Neural progenitor cell (in vitro differentiated cells): ENCODE data around the gene TSHZ2. TPM values are rescaled to one million over a fixed set of nuclear protein-coding genes. Genes with fewer than 3 reads are reported as not detected.

Experiments
- DNase-seq: peaks from one replicate; pipeline ENCODE4 v3.0.0-alpha.2; 2016; ENCODE audit warnings: low spot score
- H2AFZ ChIP-seq: fragments of 200-600 bp; sonication (generic); replicated peaks from 2 replicates; pipeline ENCODE4 v1.6.1; 2016; ENCODE audit warnings: antibody characterized with exemption
- H3F3A ChIP-seq: fragments of 200-600 bp; sonication (generic); 2 replicates; pipeline ENCODE4 v1.6.1; 2016; ENCODE audit warnings: antibody characterized with exemption, low read depth
- H3K27ac ChIP-seq: fragments of 200-600 bp; sonication (generic); 2 replicates; pipeline ENCODE4 v1.5.1; 2016; ENCODE audit warnings: mild to moderate bottlenecking
- H3K27me3 ChIP-seq: fragments of 200-600 bp; sonication (generic); 2 replicates; pipeline ENCODE4 v1.6.1; 2016; ENCODE audit warnings: mild to moderate bottlenecking, moderate library complexity
- H3K36me3 ChIP-seq: fragments of 200-600 bp; sonication (generic); 2 replicates; pipeline ENCODE4 v1.5.1; 2016
- H3K4me1 ChIP-seq: fragments of 200-600 bp; sonication (generic); 2 replicates; pipeline ENCODE4 v1.6.1; 2016; ENCODE audit warnings: mixed run types
- H3K4me2 ChIP-seq: fragments of 200-600 bp; sonication (generic); 2 replicates; pipeline ENCODE4 v1.6.1; 2016
- H3K4me3 ChIP-seq: fragments of 200-600 bp; sonication (generic); 2 replicates; pipeline ENCODE4 v1.5.1; 2016
- H3K79me2 ChIP-seq: fragments of 200-600 bp; sonication (generic); 2 replicates; pipeline ENCODE4 v1.6.1; 2016; ENCODE audit warnings: low read depth
- H3K9ac ChIP-seq: fragments of 200-600 bp; sonication (generic); 2 replicates; pipeline ENCODE4 v1.6.1; 2016
- H3K9me3 ChIP-seq: fragments of 200-600 bp; sonication (generic); 2 replicates; pipeline ENCODE4 v1.5.1; 2016; ENCODE audit warnings: low read depth
- H4K20me1 ChIP-seq: fragments of 200-600 bp; sonication (generic); 2 replicates; pipeline ENCODE4 v1.6.1; 2016; ENCODE audit warnings: low read depth
- H3K27ac Mint-ChIP-seq: 3 replicates; pipeline ENCODE4 v1.8.0; 2021; ENCODE audit warnings: mixed read lengths
- H3K27me3 Mint-ChIP-seq: 2 replicates; pipeline ENCODE4 v1.8.0; 2022; ENCODE audit warnings: low read depth, mild to moderate bottlenecking, inconsistent platforms, moderate library complexity, mixed read lengths; ENCODE audit not compliant: insufficient read depth
- H3K36me3 Mint-ChIP-seq: 3 replicates; pipeline ENCODE4 v1.8.0; 2021; ENCODE audit warnings: mixed read lengths
- H3K4me1 Mint-ChIP-seq: 3 replicates; pipeline ENCODE4 v1.8.0; 2021; ENCODE audit warnings: mixed read lengths
- H3K4me3 Mint-ChIP-seq: 3 replicates; pipeline ENCODE4 v1.8.0; 2021; ENCODE audit warnings: mild to moderate bottlenecking, moderate library complexity, mixed read lengths
- H3K9me3 Mint-ChIP-seq: 3 replicates; pipeline ENCODE4 v1.8.0; 2020; ENCODE audit warnings: mixed read lengths
- CTCF ChIP-seq: fragments of 200-600 bp; sonication (generic); IDR thresholded peaks from 2 replicates; pipeline ENCODE4 v1.5.1; 2017; ENCODE audit warnings: antibody characterized with exemption, mild to moderate bottlenecking
- EZH2 ChIP-seq: fragments of 200-600 bp; sonication (generic); IDR thresholded peaks from 2 replicates; pipeline ENCODE4 v1.6.1; 2017; ENCODE audit warnings: antibody characterized with exemption, mild to moderate bottlenecking, moderate library complexity
- EZH2phosphoT487 ChIP-seq: fragments of 200-600 bp; sonication (generic); IDR thresholded peaks from 2 replicates; pipeline ENCODE4 v1.6.1; 2017; ENCODE audit warnings: antibody characterized with exemption
- total RNA-seq: library from RNA; depleted of rRNA; stranded (reverse); fragments of >200 nt; gene quantifications from 2 replicates; pipeline ENCODE4 v1.2.3, GENCODE V29; 2015; ENCODE audit warnings: low replicate concordance

The TSHZ2 gene
- total RNA-seq, 1 donor from 2014 or later: 1.8 TPM

- H3K9ac ChIP-seq: no peak overlapping the region
- no peaks in the 10 kb centered on the region for H3K36me3 Mint-ChIP-seq
- no peak overlapping the region for H3K4me3 Mint-ChIP-seq
These were observed 272.6 kb downstream of the TSHZ2 start for GRCh38 chr20:53244711-53245110.

GRCh38 chr20:53245574-53245973 is 273.4 kb downstream of the TSHZ2 start:
- TF ChIP-seq EZH2phosphoT487 (no peak), CTCF (no peak), EZH2 (no peak)
- no peaks in the 10 kb centered on the region for H3K36me3 ChIP-seq
- Mint-ChIP-seq H3K27ac (peak overlapping the region; percentile 29), H3K27me3 (peaks cover 10% of the 10 kb centered on the region), H3K4me3 (no peak overlapping the region), H3K4me1 (peaks cover 18% of the 10 kb centered on the region), H3K36me3 (no peaks in the 10 kb centered on the region), H3K9me3 (no peaks in the 10 kb centered on the region)
- H3K4me1 ChIP-seq: peaks cover 23% of the 10 kb centered on the region
- H3K4me2 ChIP-seq: no peak overlapping the region
- no peaks in the 10 kb centered on the region for H3K27me3 ChIP-seq
- H3K9ac ChIP-seq: no peak overlapping the region
- DNase-seq: no peak
- no peaks in the 10 kb centered on the region for H3K9me3 ChIP-seq
- no peak overlapping the region for H3K4me3 ChIP-seq
- H3K79me2 ChIP-seq: no peaks in the 10 kb centered on the region
- no peaks in the 10 kb centered on the region for H4K20me1 ChIP-seq
- peaks cover 16% of the 10 kb centered on the region for H3F3A ChIP-seq
- no peak overlapping the region for H2AFZ ChIP-seq
- H3K27ac ChIP-seq: no peak overlapping the region

More at GRCh38 chr20:53244711-53245110, 272.6 kb downstream of the TSHZ2 start:
- Histone ChIP-seq H3K4me2 (no peak overlapping the region), H3F3A (peaks cover 7% of the 10 kb centered on the region), H4K20me1 (no peaks in the 10 kb centered on the region), H3K27ac (no peak overlapping the region), H3K4me3 (no peak overlapping the region), H3K27me3 (no peaks in the 10 kb centered on the region), H3K4me1 (peaks cover 14% of the 10 kb centered on the region), H3K79me2 (no peaks in the 10 kb centered on the region), H3K9me3 (no peaks in the 10 kb centered on the region), H2AFZ (no peak overlapping the region), H3K36me3 (no peaks in the 10 kb centered on the region)
- peaks cover 10% of the 10 kb centered on the region for H3K4me1 Mint-ChIP-seq
- DNase-seq: no peak
- no peak for TF ChIP-seq EZH2
- TF ChIP-seq CTCF: no peak
- no peak for TF ChIP-seq EZH2phosphoT487
- H3K9me3 Mint-ChIP-seq: no peaks in the 10 kb centered on the region
- H3K27ac Mint-ChIP-seq: peak overlapping the region; percentile 27
- peaks cover 8% of the 10 kb centered on the region for H3K27me3 Mint-ChIP-seq

- Histone ChIP-seq H3K9ac (no peak overlapping the region), H3K9me3 (no peaks in the 10 kb centered on the region), H3F3A (peaks cover 26% of the 10 kb centered on the region), H3K27ac (no peak overlapping the region), H3K4me2 (no peak overlapping the region), H3K36me3 (no peaks in the 10 kb centered on the region), H3K4me3 (no peak overlapping the region), H3K4me1 (peaks cover 43% of the 10 kb centered on the region), H4K20me1 (no peaks in the 10 kb centered on the region), H2AFZ (no peak overlapping the region), H3K79me2 (no peaks in the 10 kb centered on the region), H3K27me3 (no peaks in the 10 kb centered on the region)
- Mint-ChIP-seq H3K4me3 (no peak overlapping the region), H3K27ac (no peak overlapping the region), H3K36me3 (no peaks in the 10 kb centered on the region), H3K9me3 (no peaks in the 10 kb centered on the region), H3K4me1 (peaks cover 32% of the 10 kb centered on the region), H3K27me3 (peaks cover 17% of the 10 kb centered on the region)
- TF ChIP-seq EZH2 (no peak), CTCF (no peak), EZH2phosphoT487 (no peak)
- DNase-seq: no peak
These were observed 275.4 kb downstream of the TSHZ2 start for GRCh38 chr20:53247468-53248103.
